Vagina (tissue), 2 donors: ENCODE results near the gene PARD6B. TPM values are rescaled to one million over a fixed set of nuclear protein-coding genes. Genes with fewer than 3 reads are reported as not detected.
"Not testable (repeated sequence)": the region's sequence is repeated elsewhere in the genome, so short reads cannot be mapped to it uniquely, and the experiment has no call there.

Experiments used
- DNase-seq, 2 donors: peaks; one replicate each; pipeline ENCODE4 v3.0.0-alpha.2; 2017; ENCODE audit errors: extremely low spot score in 2 of 2
- H3K27ac ChIP-seq: fragments of 200-600 bp; sonication (generic); one replicate; pipeline ENCODE4 v1.5.1; 2019
- H3K27me3 ChIP-seq: fragments of 200-600 bp; sonication (generic); one replicate; pipeline ENCODE4 v1.5.1; 2019
- H3K36me3 ChIP-seq, 2 donors: fragments of 200-600 bp; sonication (generic); one replicate each; pipeline ENCODE4 v1.5.1; 2017 to 2019
- H3K4me1 ChIP-seq: fragments of 200-600 bp; sonication (generic); one replicate; pipeline ENCODE4 v1.5.1; 2019
- H3K4me3 ChIP-seq, 2 donors: fragments of 200-600 bp; sonication (generic); 1 replicate in 1 of 2; 2 replicates in 1 of 2; pipeline ENCODE4 v1.5.1; 2016 to 2019
- H3K9me3 ChIP-seq: fragments of 200-600 bp; sonication (generic); one replicate; pipeline ENCODE4 v1.5.1; 2019
- CTCF ChIP-seq, 3 experiments: fragments of 450-650 bp in 2 of 3; fragments of 200-600 bp in 1 of 3; sonication (generic) in 1 of 3; IDR thresholded peaks; one replicate each; pipeline ENCODE4 v1.5.1; 2017 to 2019; ENCODE audit warnings: antibody characterized with exemption in 3 of 3, mild to moderate bottlenecking in 2 of 3, moderate library complexity in 2 of 3
- POLR2A ChIP-seq, 2 donors: fragments of 450-650 bp; IDR thresholded peaks; one replicate each; pipeline ENCODE4 v1.6.1; 2017; ENCODE audit warnings: antibody characterized with exemption in 2 of 2, mild to moderate bottlenecking in 2 of 2, moderate library complexity in 2 of 2
- POLR2AphosphoS5 ChIP-seq, 2 donors: sonication (generic); formaldehyde crosslinking; IDR thresholded peaks; one replicate each; pipeline ENCODE4 v1.9.0; 2017; ENCODE audit warnings: antibody characterized with exemption in 2 of 2, mild to moderate bottlenecking in 2 of 2, low read depth in 1 of 2; ENCODE audit not compliant: insufficient read depth in 1 of 2
- intact Hi-C: fragments of 100-400 bp; cut with DNase I; formaldehyde crosslinking; loops from one replicate; pipeline ENCODE4 v1.15.1; 2023
- total RNA-seq: library from RNA; depleted of rRNA; stranded (reverse); fragments of >200 nt; gene quantifications from one replicate; pipeline ENCODE4 v1.2.3, GENCODE V29; 2016

PARD6B gene
- total RNA-seq, 1 donor from 2014 or later, result 4.7 TPM

GRCh38 chr20:50758992-50759391, 27.6 kb downstream of the PARD6B start:
- intact Hi-C loops, result no loop called here

GRCh38 chr20:50759678-50760077, 28.3 kb downstream of the PARD6B start:
- DNase-seq, result peak in 1 of 2 donors; percentile 20

More at GRCh38 chr20:50758992-50759391, 27.6 kb downstream of the PARD6B start:
- TF ChIP-seq CTCF (IDR thresholded peaks at IDR 0.05), result no peak
- no peak for TF ChIP-seq POLR2AphosphoS5 (IDR thresholded peaks at IDR 0.05; ENCODE audit: insufficient read depth in 1 of 2, low read depth in 1 of 2)
- Histone ChIP-seq H3K9me3 (no peaks in the 10 kb centered on the region), H3K4me3 (no peak overlapping the region), H3K4me1 (peaks cover 18% of the 10 kb centered on the region), H3K27ac (no peak overlapping the region), H3K27me3 (no peaks in the 10 kb centered on the region), H3K36me3 (no peaks in the 10 kb centered on the region)
- peak in 1 of 2 donors; percentile 29 for DNase-seq

GRCh38 chr20:50762045-50762422, 30.7 kb downstream of the PARD6B start:
- intact Hi-C loops, result no loop called here
- TF ChIP-seq POLR2A (IDR thresholded peaks at IDR 0.05), result no peak
- no peak for TF ChIP-seq POLR2AphosphoS5 (IDR thresholded peaks at IDR 0.05; ENCODE audit: insufficient read depth in 1 of 2, low read depth in 1 of 2)
- TF ChIP-seq CTCF (IDR thresholded peaks at IDR 0.05), result no peak

More at GRCh38 chr20:50759678-50760077, 28.3 kb downstream of the PARD6B start:
- intact Hi-C loops, result no loop called here
- Histone ChIP-seq H3K4me3 (no peak overlapping the region), H3K4me1 (peaks cover 18% of the 10 kb centered on the region), H3K27me3 (no peaks in the 10 kb centered on the region), H3K9me3 (no peaks in the 10 kb centered on the region), H3K27ac (no peak overlapping the region), H3K36me3 (no peaks in the 10 kb centered on the region)
- no peak for TF ChIP-seq POLR2A (IDR thresholded peaks at IDR 0.05)
- TF ChIP-seq POLR2AphosphoS5 (IDR thresholded peaks at IDR 0.05; ENCODE audit: insufficient read depth in 1 of 2, low read depth in 1 of 2), result no peak
- TF ChIP-seq CTCF (IDR thresholded peaks at IDR 0.05), result no peak

GRCh38 chr20:50762435-50763220, 31.2 kb downstream of the PARD6B start:
- DNase-seq, result peak; percentile 64 to 86
- peak overlapping the region; percentile 53 for H3K27ac ChIP-seq
- H3K9me3 ChIP-seq, result no peaks in the 10 kb centered on the region
- intact Hi-C loops, result no loop called here
- H3K4me3 ChIP-seq, result no peak overlapping the region
- TF ChIP-seq CTCF (IDR thresholded peaks at IDR 0.05), result no peak
- no peak for TF ChIP-seq POLR2A (IDR thresholded peaks at IDR 0.05)
- peak in 1 of 2 donors; percentile 45 for TF ChIP-seq POLR2AphosphoS5 (IDR thresholded peaks at IDR 0.05; ENCODE audit: insufficient read depth in 1 of 2, low read depth in 1 of 2)
- peaks cover 22% of the 10 kb centered on the region for H3K4me1 ChIP-seq
- no peaks in the 10 kb centered on the region for H3K36me3 ChIP-seq
- no peaks in the 10 kb centered on the region for H3K27me3 ChIP-seq

More at GRCh38 chr20:50762045-50762422, 30.7 kb downstream of the PARD6B start:
- Histone ChIP-seq H3K27me3 (no peaks in the 10 kb centered on the region), H3K4me1 (peaks cover 21% of the 10 kb centered on the region), H3K4me3 (no peak overlapping the region), H3K9me3 (no peaks in the 10 kb centered on the region), H3K27ac (peak overlapping the region; percentile 12), H3K36me3 (no peaks in the 10 kb centered on the region)
- no peak for DNase-seq

- H3K9me3 ChIP-seq, H3K4me3 ChIP-seq, H3K27me3 ChIP-seq, intact Hi-C loops, H3K36me3 ChIP-seq, H3K27ac ChIP-seq: not testable (repeated sequence)
- peak; percentile 55 to 77 for DNase-seq
- peaks cover 22% of the 10 kb centered on the region for H3K4me1 ChIP-seq
Observed at GRCh38 chr20:50763550-50764458, 32.4 kb downstream of the PARD6B start.

- H3K9me3 ChIP-seq, intact Hi-C loops, H3K27me3 ChIP-seq, H3K4me3 ChIP-seq, H3K27ac ChIP-seq, H3K36me3 ChIP-seq: not testable (repeated sequence)
- H3K4me1 ChIP-seq, result peaks cover 22% of the 10 kb centered on the region
- DNase-seq, result peak; percentile 9 to 20
Observed at GRCh38 chr20:50765251-50765650, 33.9 kb downstream of the PARD6B start.
